Placental epithelial cell (primary cell): ENCODE data around the gene SEMA3B. TPM values are rescaled to one million over a fixed set of nuclear protein-coding genes. Genes with fewer than 3 reads are reported as not detected.

ENCODE experiments used
- small RNA-seq: library from RNA; depleted of rRNA; stranded (forward); fragments of <200 nt; gene quantifications from one replicate; pipeline ENCODE3, GENCODE V24; 2012
- total RNA-seq: library from RNA; depleted of rRNA; stranded (reverse); fragments of >200 nt; gene quantifications from 2 replicates; pipeline ENCODE4 v1.2.3, GENCODE V29; 2012

The SEMA3B gene
- total RNA-seq: 11.8 and 14.9 TPM in 2 replicates

DNA sequence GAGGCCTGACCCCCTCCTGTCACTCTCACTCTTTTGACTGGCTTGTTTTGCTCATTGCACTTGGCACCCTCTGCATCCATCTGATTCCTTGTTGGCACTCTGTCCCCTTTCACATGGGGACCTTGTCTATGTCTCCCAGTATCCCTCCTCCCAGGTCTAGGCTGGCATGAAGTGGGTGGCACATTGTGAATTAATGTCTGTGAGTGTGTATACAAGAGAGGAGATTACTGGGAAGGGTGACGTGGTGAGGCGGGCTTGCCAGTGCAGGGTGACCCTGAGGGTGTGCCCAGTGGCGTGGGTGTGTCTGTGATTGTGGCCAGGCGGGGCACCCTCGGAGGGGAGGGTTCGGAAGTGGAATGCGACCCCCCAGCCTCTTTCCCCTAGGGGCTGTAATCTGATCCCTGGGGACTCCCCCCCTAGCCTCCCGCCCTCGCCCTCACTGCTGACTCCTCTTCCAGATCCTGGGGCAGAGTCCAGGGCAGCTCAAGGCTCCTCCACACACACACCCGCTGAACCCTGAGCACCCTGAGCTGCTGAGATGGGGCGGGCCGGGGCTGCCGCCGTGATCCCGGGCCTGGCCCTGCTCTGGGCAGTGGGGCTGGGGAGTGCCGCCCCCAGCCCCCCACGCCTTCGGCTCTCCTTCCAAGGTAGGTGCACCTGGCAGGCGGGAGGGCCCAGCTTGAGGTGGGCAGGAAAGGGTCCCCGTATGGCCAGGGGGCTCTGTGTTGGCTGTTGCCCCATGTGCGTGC, at the start of gene SEMA3B:
Gene SEMA3B, plus strand, starts transcription at position 445 of the 749 bp plus-strand sequence. Its CDS starts 94 bp downstream, at position 539.

DNA sequence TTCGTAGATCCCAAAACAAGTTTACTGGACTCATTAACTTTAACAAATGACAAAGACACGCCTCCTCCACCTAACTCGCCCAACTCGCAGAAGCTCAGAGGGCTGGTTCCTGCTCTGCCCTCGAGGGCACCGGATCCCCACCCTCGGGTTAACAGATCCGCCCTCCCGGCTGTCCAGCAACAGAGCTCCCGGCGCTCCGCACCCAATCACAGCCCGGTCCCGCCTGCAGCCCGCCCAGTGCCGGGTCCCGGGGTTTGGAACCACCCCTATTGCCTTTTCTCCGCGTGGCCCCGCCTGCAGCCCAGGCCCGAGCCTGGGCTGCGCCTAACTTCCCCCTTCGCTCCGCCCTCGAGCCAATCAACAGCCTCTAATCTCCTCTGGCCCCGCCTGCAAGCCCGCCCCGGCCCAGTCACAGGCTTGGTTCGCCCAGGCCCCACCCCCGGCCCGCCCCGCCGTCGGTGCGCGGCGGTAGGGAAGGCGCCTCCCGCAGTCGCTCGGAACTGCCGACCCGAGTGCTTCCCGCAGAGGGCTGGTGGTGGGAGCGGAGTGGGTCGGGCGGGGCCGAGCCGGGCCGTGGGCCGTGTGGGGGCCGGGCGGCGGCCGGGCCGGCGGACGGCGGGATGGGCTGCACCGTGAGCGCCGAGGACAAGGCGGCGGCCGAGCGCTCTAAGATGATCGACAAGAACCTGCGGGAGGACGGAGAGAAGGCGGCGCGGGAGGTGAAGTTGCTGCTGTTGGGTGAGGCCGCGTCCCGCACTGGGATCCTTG, 33.0 kb upstream of the SEMA3B start, which contains the start of gene GNAI2:
Gene GNAI2, plus strand, starts transcription at position 489 of the 768 bp plus-strand sequence. Its CDS starts 132 bp downstream, at position 621.

GRCh38 chr3:50278880-50279224, 9.9 kb downstream of the SEMA3B start, which contains the start of gene LSMEM2:
LSMEM2 (plus strand) TSS chr3:50279087; CDS start chr3:50279114, 27 bp downstream.

DNA sequence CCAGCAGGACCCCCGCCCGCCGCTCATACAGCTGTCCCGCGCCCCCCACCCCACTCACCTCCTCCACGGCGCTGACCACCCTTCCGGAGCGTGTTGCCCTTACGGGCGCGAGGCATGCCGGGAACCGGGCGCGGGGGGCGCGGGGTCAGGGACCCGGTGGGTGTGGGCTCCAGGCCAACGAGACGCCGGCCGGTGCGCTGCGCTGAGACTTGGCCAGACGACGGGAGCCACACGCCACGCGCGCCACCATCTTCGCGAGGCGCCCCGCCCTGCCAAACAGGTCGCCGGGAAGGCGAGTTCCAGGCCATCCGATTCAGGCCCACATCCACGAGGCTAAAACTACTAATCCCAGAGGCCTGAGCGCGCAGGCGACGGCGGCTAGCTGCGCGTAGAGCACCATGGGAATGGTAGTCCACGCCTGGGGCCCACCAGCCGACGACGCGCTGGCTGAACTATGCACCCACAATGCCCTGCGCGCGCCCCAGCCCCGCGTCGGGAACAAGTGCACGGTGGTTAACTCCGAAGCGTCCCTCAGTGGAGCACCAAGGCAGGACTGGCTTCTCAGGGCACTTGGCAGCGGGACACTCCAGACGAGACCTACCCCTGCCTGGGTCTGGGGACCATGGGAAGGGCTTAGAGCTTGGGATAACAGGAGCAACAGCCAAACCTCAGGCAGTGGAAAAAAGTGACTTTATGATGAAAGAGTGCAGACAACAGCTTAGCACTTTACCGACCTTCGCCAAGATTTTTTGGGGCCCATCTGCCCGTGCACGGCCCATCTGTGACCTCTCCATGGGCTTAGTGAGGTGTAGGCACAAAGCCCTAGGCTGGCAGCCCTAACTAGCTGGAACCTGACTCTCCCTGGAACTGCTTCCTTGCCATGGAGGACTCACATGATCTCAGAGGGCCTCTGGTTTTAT, 23.5 kb downstream of the SEMA3B start, which contains the start of gene IFRD2:
Gene IFRD2, minus strand, starts transcription at position 271 of the 920 bp plus-strand sequence. Its CDS starts 155 bp downstream, at position 116.

GRCh38 chr3:50298836-50299637, 30.1 kb downstream of the SEMA3B start, which contains the start of the genes HYAL3 and NAA80:
HYAL3 (minus strand) TSS chr3:50299405; CDS start chr3:50295602, 3,803 bp downstream.
NAA80 (minus strand) TSS chr3:50299405; CDS start chr3:50297463, 1,942 bp downstream.

GRCh38 chr3:50303013-50303815, 34.3 kb downstream of the SEMA3B start, which contains the start of gene HYAL1:
HYAL1 (minus strand) TSS chr3:50303574; CDS start chr3:50302956, 618 bp downstream.

GRCh38 chr3:50322386-50323091, 53.6 kb downstream of the SEMA3B start, which contains the start of gene HYAL2:
HYAL2 (minus strand) TSS chr3:50322745; CDS start chr3:50320489, 2,256 bp downstream.

Small RNA genes within 50 kb of the gene (small RNA-seq; reads per million reads assigned to genes)
- gene MIR5787: not detected

Other genes with a start within 250 kb of the SEMA3B start
- gene RBM5, start 180.2 kb upstream of the SEMA3B start, total RNA-seq: 166 and 212 TPM in 2 replicates
- 10.4 and 13.7 TPM in 2 replicates for gene SEMA3F, start 113.8 kb upstream of the SEMA3B start, total RNA-seq
- not detected in 2 replicates for gene GNAT1, start 77.5 kb upstream of the SEMA3B start, total RNA-seq
- not detected in 2 replicates for gene SLC38A3, start 63.9 kb upstream of the SEMA3B start, total RNA-seq
- gene GNAI2, start 32.9 kb upstream of the SEMA3B start, total RNA-seq: 188 and 261 TPM in 2 replicates
- gene LSMEM2, start 9.9 kb downstream of the SEMA3B start, total RNA-seq: not detected in 2 replicates
- 40.0 and 71.8 TPM in 2 replicates for gene IFRD2, start 23.3 kb downstream of the SEMA3B start, total RNA-seq
- 5.9 and 12.1 TPM in 2 replicates for gene HYAL3, start 30.3 kb downstream of the SEMA3B start, total RNA-seq
- gene NAA80, start 30.3 kb downstream of the SEMA3B start, total RNA-seq: 13.7 and 16.9 TPM in 2 replicates
- gene HYAL1, start 34.4 kb downstream of the SEMA3B start, total RNA-seq: 2.4 and 4.2 TPM in 2 replicates
- gene HYAL2, start 53.6 kb downstream of the SEMA3B start, total RNA-seq: 89.9 and 110 TPM in 2 replicates
- gene TUSC2, start 59.1 kb downstream of the SEMA3B start, total RNA-seq: 16.9 and 29.1 TPM in 2 replicates
- 13.9 and 22.4 TPM in 2 replicates for gene RASSF1, start 71.7 kb downstream of the SEMA3B start, total RNA-seq
- 0.33 and 1.6 TPM in 2 replicates for gene ZMYND10, start 76.6 kb downstream of the SEMA3B start, total RNA-seq
- gene NPRL2, start 81.6 kb downstream of the SEMA3B start, total RNA-seq: 29.1 and 38.5 TPM in 2 replicates
- 31.0 and 32.9 TPM in 2 replicates for gene CYB561D2, start 81.7 kb downstream of the SEMA3B start, total RNA-seq
- 66.7 and 76.6 TPM in 2 replicates for gene TMEM115, start 90.4 kb downstream of the SEMA3B start, total RNA-seq
- gene CACNA2D2, start 234.5 kb downstream of the SEMA3B start, total RNA-seq: 0.39 TPM in 1 of 2 replicates, not detected in the other